MM.1S (cell line): ENCODE results near the gene TBC1D5.

ENCODE experiments used
- DNase-seq: peaks from one replicate; pipeline ENCODE4 v3.0.0-alpha.2; 2015
- H2AFZ ChIP-seq: fragments of 300-600 bp; sonication (generic); 2 replicates; pipeline ENCODE4 v1.6.0; 2016; ENCODE audit warnings: antibody characterized with exemption, low read length
- H3F3A ChIP-seq: fragments of 300-600 bp; sonication (generic); 2 replicates; pipeline ENCODE4 v1.6.1; 2016; ENCODE audit warnings: mild to moderate bottlenecking, antibody characterized with exemption, low read length, moderate library complexity, mixed read lengths; ENCODE audit not compliant: insufficient read depth
- H3K27ac ChIP-seq: fragments of 300-600 bp; sonication (generic); 2 replicates; pipeline ENCODE4 v1.5.1; 2016; ENCODE audit warnings: mild to moderate bottlenecking, low read length
- H3K27me3 ChIP-seq: fragments of 300-600 bp; sonication (generic); replicated peaks from 2 replicates; pipeline ENCODE4 v1.6.0; 2016; ENCODE audit warnings: low read length; ENCODE audit not compliant: insufficient read depth
- H3K36me3 ChIP-seq: fragments of 300-600 bp; sonication (generic); replicated peaks from 2 replicates; pipeline ENCODE4 v1.6.1; 2016; ENCODE audit warnings: mild to moderate bottlenecking, low read length, mixed read lengths; ENCODE audit not compliant: insufficient read depth
- H3K4me1 ChIP-seq: fragments of 300-600 bp; sonication (generic); 2 replicates; pipeline ENCODE4 v1.6.1; 2016; ENCODE audit warnings: low read length, mixed read lengths
- H3K4me2 ChIP-seq: fragments of 300-600 bp; sonication (generic); 2 replicates; pipeline ENCODE4 v1.6.0; 2016; ENCODE audit warnings: low read depth, low read length
- H3K4me3 ChIP-seq: fragments of 300-600 bp; sonication (generic); 2 replicates; pipeline ENCODE4 v1.5.1; 2016; ENCODE audit warnings: low read length, mixed read lengths
- H3K79me2 ChIP-seq: fragments of 300-600 bp; sonication (generic); 2 replicates; pipeline ENCODE4 v1.6.1; 2016; ENCODE audit warnings: mixed run types, low read length, mixed read lengths
- H3K9ac ChIP-seq: fragments of 300-600 bp; sonication (generic); 2 replicates; pipeline ENCODE4 v1.6.1; 2016; ENCODE audit warnings: low read length, mixed read lengths
- H3K9me2 ChIP-seq: fragments of 300-600 bp; sonication (generic); replicated peaks from 2 replicates; pipeline ENCODE4 v1.6.1; 2016; ENCODE audit warnings: mild to moderate bottlenecking, low read length, mixed read lengths; ENCODE audit not compliant: insufficient read depth
- H3K9me3 ChIP-seq: fragments of 300-600 bp; sonication (generic); replicated peaks from 2 replicates; pipeline ENCODE4 v1.6.1; 2016; ENCODE audit warnings: mild to moderate bottlenecking, low read length, mixed read lengths; ENCODE audit not compliant: insufficient read depth
- H4K20me1 ChIP-seq: fragments of 300-600 bp; sonication (generic); 2 replicates; pipeline ENCODE4 v1.6.1; 2016; ENCODE audit warnings: mild to moderate bottlenecking, low read length, moderate library complexity, mixed read lengths; ENCODE audit not compliant: insufficient read depth
- CTCF ChIP-seq: fragments of 300-600 bp; sonication (generic); IDR thresholded peaks from 2 replicates; pipeline ENCODE4 v1.5.1; 2016; ENCODE audit warnings: antibody characterized with exemption, low read length, mixed read lengths
- EZH2 ChIP-seq: fragments of 300-600 bp; sonication (generic); optimal IDR thresholded peaks from 2 replicates; pipeline ENCODE3; 2017; ENCODE audit warnings: low read depth, mild to moderate bottlenecking, antibody characterized with exemption, low read length, mixed read lengths
- EZH2phosphoT487 ChIP-seq: fragments of 300-600 bp; sonication (generic); IDR thresholded peaks from 2 replicates; pipeline ENCODE4 v1.6.1; 2018; ENCODE audit warnings: antibody characterized with exemption, low read length

TBC1D5 gene

GRCh38 chr3:17571686-17572085 is 170.7 kb downstream of the TBC1D5 start:
- H3K36me3 ChIP-seq = no peaks in the 10 kb centered on the region
- no peak for DNase-seq
- no peaks in the 10 kb centered on the region for H4K20me1 ChIP-seq
- peaks cover 5% of the 10 kb centered on the region; the same call in 1 of the 2 replicates for H3K4me1 ChIP-seq
- no peaks in the 10 kb centered on the region for H3K9me3 ChIP-seq
- H3K79me2 ChIP-seq = no peaks in the 10 kb centered on the region
- no peak overlapping the region for H3K9ac ChIP-seq
- no peaks in the 10 kb centered on the region for H3K27me3 ChIP-seq
- no peak overlapping the region for H3K4me2 ChIP-seq
- no peak overlapping the region for H3K27ac ChIP-seq
- no peaks in the 10 kb centered on the region for H3K9me2 ChIP-seq
- no peaks in the 10 kb centered on the region for H3F3A ChIP-seq
- no peak overlapping the region for H3K4me3 ChIP-seq
- no peak for TF ChIP-seq EZH2phosphoT487
- no peak for TF ChIP-seq EZH2
- no peak for TF ChIP-seq CTCF
- H2AFZ ChIP-seq = no peak overlapping the region

- H3K79me2 ChIP-seq = no peaks in the 10 kb centered on the region
- no peaks in the 10 kb centered on the region for H3K36me3 ChIP-seq
- H3F3A ChIP-seq = no peaks in the 10 kb centered on the region
- TF ChIP-seq EZH2phosphoT487 (no peak), EZH2 (no peak), CTCF (no peak)
- H2AFZ ChIP-seq = no peak overlapping the region
- H3K9ac ChIP-seq = no peak overlapping the region
- no peak overlapping the region for H3K4me3 ChIP-seq
- H4K20me1 ChIP-seq = no peaks in the 10 kb centered on the region
- no peak overlapping the region for H3K4me2 ChIP-seq
- H3K27ac ChIP-seq = no peak overlapping the region
- no peaks in the 10 kb centered on the region for H3K9me2 ChIP-seq
- H3K4me1 ChIP-seq = no peaks in the 10 kb centered on the region
- H3K9me3 ChIP-seq = no peaks in the 10 kb centered on the region
- no peaks in the 10 kb centered on the region for H3K27me3 ChIP-seq
- no peak for DNase-seq
Measured at GRCh38 chr3:17562845-17563244, 179.6 kb downstream of the TBC1D5 start.

GRCh38 chr3:17558565-17558964 is 183.9 kb downstream of the TBC1D5 start:
- no peaks in the 10 kb centered on the region for H3K9me3 ChIP-seq
- no peaks in the 10 kb centered on the region for H3K36me3 ChIP-seq
- no peak overlapping the region for H3K4me3 ChIP-seq
- H3K4me1 ChIP-seq = no peaks in the 10 kb centered on the region
- no peaks in the 10 kb centered on the region for H4K20me1 ChIP-seq
- H3K27ac ChIP-seq = no peak overlapping the region
- no peaks in the 10 kb centered on the region for H3K27me3 ChIP-seq
- no peak overlapping the region for H3K4me2 ChIP-seq
- H3K79me2 ChIP-seq = no peaks in the 10 kb centered on the region
- H3K9ac ChIP-seq = no peak overlapping the region
- no peaks in the 10 kb centered on the region for H3F3A ChIP-seq
- H2AFZ ChIP-seq = no peak overlapping the region
- no peak for TF ChIP-seq EZH2phosphoT487
- TF ChIP-seq EZH2 = no peak
- TF ChIP-seq CTCF = no peak
- DNase-seq = no peak
- H3K9me2 ChIP-seq = no peaks in the 10 kb centered on the region
